HepG2 (cell line): ENCODE results near the gene SGIP1. TPM values are rescaled to one million over a fixed set of nuclear protein-coding genes. Genes with fewer than 3 reads are reported as not detected.
A peak's percentile ranks its signal among the peaks of the same experiment; 100 is the strongest.

Experiments used
- BHLHE40 ChIP-seq: IDR thresholded peaks from 2 replicates; pipeline ENCODE4 v1.6.1; 2011; ENCODE audit warnings: low read length, improper control_type of control experiment
- CEBPB ChIP-seq: IDR thresholded peaks from 2 replicates; pipeline ENCODE4 v1.6.1; 2011; ENCODE audit warnings: low read depth, low read length, improper control_type of control experiment, borderline replicate concordance
- CEBPG ChIP-seq: IDR thresholded peaks from 2 replicates; pipeline ENCODE4 v1.6.1; 2016
- CREM ChIP-seq, 2 experiments: sonication (generic) in 1 of 2; formaldehyde crosslinking in 1 of 2; IDR thresholded peaks; 2 replicates each; pipeline versions ENCODE4 v1.4.0 to v1.6.1; 2016 to 2020; ENCODE audit warnings: antibody characterized with exemption in 1 of 2, mild to moderate bottlenecking in 1 of 2, missing genetic modification reagents in 1 of 2
- ETV5 ChIP-seq: IDR thresholded peaks from 2 replicates; pipeline ENCODE4 v1.6.1; 2018; ENCODE audit warnings: missing biosample characterization, missing genetic modification reagents, inconsistent platforms, borderline replicate concordance
- HMG20A ChIP-seq: IDR thresholded peaks from 2 replicates; pipeline ENCODE4 v1.6.1; 2016; ENCODE audit warnings: borderline replicate concordance
- HOXA9 ChIP-seq: sonication (generic); formaldehyde crosslinking; IDR thresholded peaks from 2 replicates; pipeline ENCODE4 v1.8.1; 2022; ENCODE audit warnings: missing genetic modification reagents, mild to moderate bottlenecking, moderate library complexity, borderline replicate concordance
- NFKB2 ChIP-seq: sonication (generic); formaldehyde crosslinking; IDR thresholded peaks from 2 replicates; pipeline ENCODE4 v1.4.0; 2020; ENCODE audit warnings: missing genetic modification reagents, borderline replicate concordance
- PHB2 ChIP-seq: fragments of 450-650 bp; IDR thresholded peaks from 2 replicates; pipeline ENCODE4 v1.6.1; 2018; ENCODE audit not compliant: partially characterized antibody
- REXO4 ChIP-seq: sonication (generic); formaldehyde crosslinking; IDR thresholded peaks from 2 replicates; pipeline ENCODE4 v1.8.0; 2022; ENCODE audit warnings: missing genetic modification reagents, mild to moderate bottlenecking, borderline replicate concordance
- SAP130 ChIP-seq: IDR thresholded peaks from 2 replicates; pipeline ENCODE4 v1.6.1; 2016; ENCODE audit warnings: low read depth
- SNAI1 ChIP-seq: sonication (generic); formaldehyde crosslinking; IDR thresholded peaks from 2 replicates; pipeline ENCODE4 v1.5.0; 2020; ENCODE audit warnings: mild to moderate bottlenecking, missing genetic modification reagents, borderline replicate concordance
- ZFY ChIP-seq: sonication (generic); formaldehyde crosslinking; IDR thresholded peaks from 2 replicates; pipeline ENCODE4 v1.4.0; 2020; ENCODE audit warnings: missing genetic modification reagents
- ZNF766 ChIP-seq: sonication (generic); formaldehyde crosslinking; IDR thresholded peaks from 2 replicates; pipeline ENCODE4 v1.5.0; 2020; ENCODE audit warnings: missing genetic modification reagents, borderline replicate concordance
- polyA plus RNA-seq, 8 experiments: library from polyadenylated mRNA; depleted of rRNA in 3 of 8; stranded (reverse) in 7 of 8; unstranded in 1 of 8; fragments of >200 nt; fragmentation: Illumina TruSeq in 4 of 8; extraction: Trizol in 4 of 8; gene quantifications; 2 replicates each; pipeline versions ENCODE4 v1.2.1 to v1.2.3, GENCODE V29; 2011 to 2016; ENCODE audit warnings: low read depth in 4 of 8, missing spikeins in 1 of 8, mixed read lengths in 1 of 8; ENCODE audit not compliant: insufficient read depth in 1 of 8
- total RNA-seq, 5 experiments: library from RNA; depleted of rRNA; stranded (reverse); fragments of >200 nt; fragmentation: Illumina TruSeq; extraction: Trizol; gene quantifications; 2 replicates each; pipeline ENCODE4 v1.2.3, GENCODE V29; 2016; ENCODE audit warnings: low read depth in 1 of 5
- TF ChIP-seq, protein P1 (sequence below): sonication (generic); formaldehyde crosslinking; IDR thresholded peaks from 2 replicates; pipeline ENCODE4 v1.4.0; 2020; ENCODE audit warnings: missing genetic modification reagents, low read depth, mild to moderate bottlenecking, borderline replicate concordance
- TF ChIP-seq, protein P2 (sequence below), 2 experiments: sonication (generic) in 1 of 2; formaldehyde crosslinking in 1 of 2; IDR thresholded peaks; 2 replicates each; pipeline versions ENCODE4 v1.5.1 to v1.6.1; 2011 to 2020; ENCODE audit warnings: borderline replicate concordance in 1 of 2, low read depth in 1 of 2, low read length in 1 of 2, mild to moderate bottlenecking in 1 of 2, missing genetic modification reagents in 1 of 2, moderate library complexity in 1 of 2
- TF ChIP-seq, protein P3 (sequence below): sonication (generic); formaldehyde crosslinking; IDR thresholded peaks from 2 replicates; pipeline ENCODE4 v1.4.0; 2020; ENCODE audit warnings: mild to moderate bottlenecking, missing genetic modification reagents
- TF ChIP-seq, protein P4 (sequence below): IDR thresholded peaks from 2 replicates; pipeline ENCODE4 v1.6.1; 2016; ENCODE audit warnings: mild to moderate bottlenecking, missing biosample characterization, missing genetic modification reagents
- TF ChIP-seq, protein P5 (sequence below): IDR thresholded peaks from 2 replicates; pipeline ENCODE4 v1.6.1; 2016
- TF ChIP-seq, protein P6 (sequence below): IDR thresholded peaks from 2 replicates; pipeline ENCODE4 v1.6.1; 2016; ENCODE audit warnings: low read depth

SGIP1 gene
- total and polyA plus RNA-seq, 2 of the 13 experiments (the other 11 are each of a cell fraction or from before 2014, with no cell fraction given), result not detected

DNA sequence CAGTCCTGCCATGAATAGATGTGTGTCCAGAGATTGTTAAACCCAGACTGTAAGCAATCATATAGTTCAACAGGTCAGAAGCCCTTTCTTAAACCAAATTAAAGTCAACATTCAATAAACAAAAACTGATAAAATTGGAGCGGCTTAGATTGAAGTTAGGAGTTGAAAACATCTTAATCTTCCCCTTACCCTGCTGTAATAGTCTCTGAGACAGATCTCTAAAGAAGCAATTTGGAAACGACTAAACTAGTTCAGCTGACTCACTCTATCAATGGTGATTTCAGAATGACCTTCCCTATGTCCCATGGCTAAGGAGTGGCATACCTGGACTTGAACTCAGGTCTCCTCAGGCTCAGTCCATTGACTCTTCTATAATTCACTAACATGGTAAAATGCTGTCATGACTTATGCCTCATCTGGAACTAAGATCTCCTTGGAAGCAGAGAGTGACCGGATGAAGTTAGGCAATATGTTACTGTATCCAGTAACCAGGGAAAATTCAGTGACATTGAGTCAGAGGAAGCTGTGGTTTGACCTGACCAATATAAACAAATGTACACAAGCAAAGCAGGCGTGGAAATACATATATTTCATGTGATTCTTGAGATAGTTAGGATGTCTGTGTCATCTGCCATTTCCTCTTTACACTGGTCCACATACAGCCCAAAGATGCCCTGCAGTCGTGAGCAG is 30.1 kb downstream of the SGIP1 start (continued):
- TF ChIP-seq, protein P1, sequence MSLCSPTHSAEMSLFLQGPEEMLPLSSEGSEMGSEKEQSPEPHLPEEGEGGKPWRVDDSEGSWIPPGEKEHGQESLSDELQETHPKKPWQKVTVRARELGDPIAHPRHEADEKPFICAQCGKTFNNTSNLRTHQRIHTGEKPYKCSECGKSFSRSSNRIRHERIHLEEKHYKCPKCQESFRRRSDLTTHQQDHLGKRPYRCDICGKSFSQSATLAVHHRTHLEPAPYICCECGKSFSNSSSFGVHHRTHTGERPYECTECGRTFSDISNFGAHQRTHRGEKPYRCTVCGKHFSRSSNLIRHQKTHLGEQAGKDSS, result no peak
- TF ChIP-seq, protein P2, sequence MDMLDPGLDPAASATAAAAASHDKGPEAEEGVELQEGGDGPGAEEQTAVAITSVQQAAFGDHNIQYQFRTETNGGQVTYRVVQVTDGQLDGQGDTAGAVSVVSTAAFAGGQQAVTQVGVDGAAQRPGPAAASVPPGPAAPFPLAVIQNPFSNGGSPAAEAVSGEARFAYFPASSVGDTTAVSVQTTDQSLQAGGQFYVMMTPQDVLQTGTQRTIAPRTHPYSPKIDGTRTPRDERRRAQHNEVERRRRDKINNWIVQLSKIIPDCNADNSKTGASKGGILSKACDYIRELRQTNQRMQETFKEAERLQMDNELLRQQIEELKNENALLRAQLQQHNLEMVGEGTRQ (IDR thresholded peaks at IDR 0.05; ENCODE audit: low read depth, low read length), result no peak
- TF ChIP-seq, protein P2 (CRISPR knock-in tag; IDR thresholded peaks at IDR 0.05; ENCODE audit: borderline replicate concordance), result no peak
- TF ChIP-seq ETV5 (CRISPR knock-in tag), result peak; percentile 55; the same call in 1 of the 2 replicates
- 0 out of 2 replicates have a peak, but pooled peaks have one; percentile 16 for TF ChIP-seq SAP130 (CRISPR knock-in tag)
- TF ChIP-seq SNAI1 (CRISPR knock-in tag), result no peak
- TF ChIP-seq REXO4 (CRISPR knock-in tag), result no peak
- peak; percentile 64; the same call in 1 of the 2 replicates for TF ChIP-seq HMG20A (CRISPR knock-in tag)
- TF ChIP-seq BHLHE40, result 0 out of 2 replicates have a peak, but pooled peaks have one; percentile 13
- TF ChIP-seq, protein P3, sequence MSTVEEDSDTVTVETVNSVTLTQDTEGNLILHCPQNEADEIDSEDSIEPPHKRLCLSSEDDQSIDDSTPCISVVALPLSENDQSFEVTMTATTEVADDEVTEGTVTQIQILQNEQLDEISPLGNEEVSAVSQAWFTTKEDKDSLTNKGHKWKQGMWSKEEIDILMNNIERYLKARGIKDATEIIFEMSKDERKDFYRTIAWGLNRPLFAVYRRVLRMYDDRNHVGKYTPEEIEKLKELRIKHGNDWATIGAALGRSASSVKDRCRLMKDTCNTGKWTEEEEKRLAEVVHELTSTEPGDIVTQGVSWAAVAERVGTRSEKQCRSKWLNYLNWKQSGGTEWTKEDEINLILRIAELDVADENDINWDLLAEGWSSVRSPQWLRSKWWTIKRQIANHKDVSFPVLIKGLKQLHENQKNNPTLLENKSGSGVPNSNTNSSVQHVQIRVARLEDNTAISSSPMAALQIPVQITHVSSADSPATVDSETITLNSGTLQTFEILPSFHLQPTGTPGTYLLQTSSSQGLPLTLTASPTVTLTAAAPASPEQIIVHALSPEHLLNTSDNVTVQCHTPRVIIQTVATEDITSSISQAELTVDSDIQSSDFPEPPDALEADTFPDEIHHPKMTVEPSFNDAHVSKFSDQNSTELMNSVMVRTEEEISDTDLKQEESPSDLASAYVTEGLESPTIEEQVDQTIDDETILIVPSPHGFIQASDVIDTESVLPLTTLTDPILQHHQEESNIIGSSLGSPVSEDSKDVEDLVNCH (CRISPR knock-in tag), result no peak
- no peak for TF ChIP-seq NFKB2 (CRISPR knock-in tag)
- no peak for TF ChIP-seq ZNF766 (CRISPR knock-in tag)
- TF ChIP-seq, protein P4, sequence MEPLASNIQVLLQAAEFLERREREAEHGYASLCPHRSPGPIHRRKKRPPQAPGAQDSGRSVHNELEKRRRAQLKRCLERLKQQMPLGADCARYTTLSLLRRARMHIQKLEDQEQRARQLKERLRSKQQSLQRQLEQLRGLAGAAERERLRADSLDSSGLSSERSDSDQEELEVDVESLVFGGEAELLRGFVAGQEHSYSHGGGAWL (CRISPR knock-in tag), result no peak
- TF ChIP-seq ZFY, result no peak
- no peak for TF ChIP-seq PHB2
- TF ChIP-seq, protein P5, sequence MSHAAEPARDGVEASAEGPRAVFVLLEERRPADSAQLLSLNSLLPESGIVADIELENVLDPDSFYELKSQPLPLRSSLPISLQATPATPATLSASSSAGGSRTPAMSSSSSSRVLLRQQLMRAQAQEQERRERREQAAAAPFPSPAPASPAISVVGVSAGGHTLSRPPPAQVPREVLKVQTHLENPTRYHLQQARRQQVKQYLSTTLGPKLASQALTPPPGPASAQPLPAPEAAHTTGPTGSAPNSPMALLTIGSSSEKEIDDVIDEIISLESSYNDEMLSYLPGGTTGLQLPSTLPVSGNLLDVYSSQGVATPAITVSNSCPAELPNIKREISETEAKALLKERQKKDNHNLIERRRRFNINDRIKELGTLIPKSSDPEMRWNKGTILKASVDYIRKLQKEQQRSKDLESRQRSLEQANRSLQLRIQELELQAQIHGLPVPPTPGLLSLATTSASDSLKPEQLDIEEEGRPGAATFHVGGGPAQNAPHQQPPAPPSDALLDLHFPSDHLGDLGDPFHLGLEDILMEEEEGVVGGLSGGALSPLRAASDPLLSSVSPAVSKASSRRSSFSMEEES, result peak; percentile 24; the same call in 1 of the 2 replicates
- no peak for TF ChIP-seq CEBPG
- TF ChIP-seq CEBPB, result peak; percentile 64; the same call in 1 of the 2 replicates
- TF ChIP-seq, protein P6, sequence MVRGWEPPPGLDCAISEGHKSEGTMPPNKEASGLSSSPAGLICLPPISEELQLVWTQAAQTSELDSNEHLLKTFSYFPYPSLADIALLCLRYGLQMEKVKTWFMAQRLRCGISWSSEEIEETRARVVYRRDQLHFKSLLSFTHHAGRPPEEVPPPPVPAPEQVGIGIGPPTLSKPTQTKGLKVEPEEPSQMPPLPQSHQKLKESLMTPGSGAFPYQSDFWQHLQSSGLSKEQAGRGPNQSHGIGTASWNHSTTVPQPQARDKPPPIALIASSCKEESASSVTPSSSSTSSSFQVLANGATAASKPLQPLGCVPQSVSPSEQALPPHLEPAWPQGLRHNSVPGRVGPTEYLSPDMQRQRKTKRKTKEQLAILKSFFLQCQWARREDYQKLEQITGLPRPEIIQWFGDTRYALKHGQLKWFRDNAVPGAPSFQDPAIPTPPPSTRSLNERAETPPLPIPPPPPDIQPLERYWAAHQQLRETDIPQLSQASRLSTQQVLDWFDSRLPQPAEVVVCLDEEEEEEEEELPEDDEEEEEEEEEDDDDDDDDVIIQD, result peak; percentile 23; the same call in 1 of the 2 replicates
- TF ChIP-seq HOXA9, result no peak
- 0 out of 2 replicates have a peak, but pooled peaks have one; percentile 19 for TF ChIP-seq CREM (IDR thresholded peaks at IDR 0.05)
- TF ChIP-seq CREM (CRISPR knock-in tag; IDR thresholded peaks at IDR 0.05), result no peak
